Measurements from ENCODE around the gene DNMT1.

GRCh38 chr19:10167459-10167858, 27.3 kb downstream of the DNMT1 start:
- TF ChIP-seq CTCF (IDR thresholded peaks at IDR 0.05) (no peak), ZFX (IDR thresholded peaks at IDR 0.05; ENCODE audit: borderline replicate concordance) (no peak)
